Subcutaneous abdominal adipose tissue (tissue), 5 donors: ENCODE measurements around the gene ZNF830.
A peak's percentile ranks its signal among the peaks of the same experiment; 100 is the strongest.

ENCODE experiments used
- H3K27ac ChIP-seq: one replicate; pipeline ENCODE4 v1.7.0; 2013; ENCODE audit warnings: low read depth, mild to moderate bottlenecking, inconsistent platforms, low read length, moderate library complexity
- H3K27me3 ChIP-seq, 5 donors: one replicate each; pipeline ENCODE4 v1.7.0; 2013; ENCODE audit warnings: low read length in 5 of 5, inconsistent platforms in 1 of 5; ENCODE audit not compliant: control insufficient read depth in 5 of 5, insufficient read depth in 4 of 5
- H3K36me3 ChIP-seq, 5 donors: one replicate each; pipeline ENCODE4 v1.7.0; 2013; ENCODE audit warnings: low read length in 5 of 5; ENCODE audit not compliant: control insufficient read depth in 5 of 5, insufficient read depth in 5 of 5
- H3K4me1 ChIP-seq, 5 donors: one replicate each; pipeline ENCODE4 v1.7.0; 2013; ENCODE audit warnings: low read length in 5 of 5, mild to moderate bottlenecking in 3 of 5, moderate library complexity in 1 of 5; ENCODE audit not compliant: control insufficient read depth in 5 of 5, insufficient read depth in 5 of 5
- H3K4me3 ChIP-seq, 5 donors: one replicate each; pipeline ENCODE4 v1.7.0; 2013; ENCODE audit warnings: low read length in 5 of 5, low read depth in 1 of 5
- H3K9ac ChIP-seq, 5 donors: one replicate each; pipeline ENCODE4 v1.7.0; 2013; ENCODE audit warnings: low read length in 5 of 5, mild to moderate bottlenecking in 4 of 5, moderate library complexity in 3 of 5
- H3K9me3 ChIP-seq, 5 donors: one replicate each; pipeline ENCODE4 v1.7.0; 2013; ENCODE audit warnings: low read length in 5 of 5; ENCODE audit not compliant: control insufficient read depth in 5 of 5
- donor health status: healthy.
- donor health status: healthy.
- donor health status: healthy.
- donor health status: healthy.
- donor health status: healthy.

ZNF830 gene

DNA sequence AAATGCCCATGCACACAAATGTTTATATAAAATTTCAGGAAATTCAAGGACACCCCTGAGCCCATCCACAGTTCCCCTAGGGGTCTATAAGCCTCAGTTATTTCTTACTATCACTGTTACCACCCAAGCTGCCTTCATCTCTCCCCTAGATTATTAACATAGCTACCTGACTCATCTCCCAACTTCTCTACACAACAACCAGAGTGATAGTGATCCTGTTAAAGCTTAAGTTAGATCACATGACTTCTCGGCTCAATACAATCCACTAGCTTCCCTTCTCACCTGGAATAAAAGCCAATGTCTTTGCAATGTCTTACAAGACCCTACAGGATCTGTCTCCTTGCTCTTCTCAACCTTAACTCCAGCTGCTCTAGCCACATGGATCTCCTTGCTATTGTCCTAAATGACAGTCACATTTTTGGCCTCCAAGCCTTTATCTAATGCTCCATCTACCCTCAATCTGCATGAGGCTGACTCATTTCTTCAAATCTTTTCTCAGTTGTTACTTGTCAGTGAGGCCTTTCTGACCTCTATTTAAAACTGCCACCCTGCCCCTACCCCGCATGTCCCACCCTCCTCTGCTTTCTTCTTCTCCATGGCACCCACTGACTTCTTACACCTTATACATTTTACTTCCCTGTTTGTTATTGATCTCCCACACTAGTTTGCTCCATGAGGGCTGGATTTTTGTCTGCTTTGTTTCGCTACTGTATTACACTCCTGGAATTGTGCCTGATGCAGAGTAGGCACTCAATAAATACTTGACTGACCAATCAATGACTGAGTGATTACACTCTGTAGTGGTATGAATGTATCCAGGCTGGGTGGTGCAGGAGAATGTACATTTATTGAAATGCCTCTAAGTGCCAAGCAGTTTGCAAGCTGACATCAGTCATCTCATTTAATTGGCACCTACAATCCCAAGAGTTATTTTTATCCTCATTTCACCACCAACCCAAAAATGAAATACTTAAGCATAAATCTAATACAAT is 13.8 kb downstream of the ZNF830 start:
- no peak overlapping the region for H3K9ac ChIP-seq
- H3K4me3 ChIP-seq, result no peak overlapping the region
- H3K9me3 ChIP-seq, result no peaks in the 10 kb centered on the region
- H3K4me1 ChIP-seq, result peaks cover 4 to 9% (median 7%) of the 10 kb centered on the region in 5 donors
- no peak overlapping the region for H3K27ac ChIP-seq
- no peaks in the 10 kb centered on the region for H3K27me3 ChIP-seq
- H3K36me3 ChIP-seq, result no peaks in the 10 kb centered on the region

DNA sequence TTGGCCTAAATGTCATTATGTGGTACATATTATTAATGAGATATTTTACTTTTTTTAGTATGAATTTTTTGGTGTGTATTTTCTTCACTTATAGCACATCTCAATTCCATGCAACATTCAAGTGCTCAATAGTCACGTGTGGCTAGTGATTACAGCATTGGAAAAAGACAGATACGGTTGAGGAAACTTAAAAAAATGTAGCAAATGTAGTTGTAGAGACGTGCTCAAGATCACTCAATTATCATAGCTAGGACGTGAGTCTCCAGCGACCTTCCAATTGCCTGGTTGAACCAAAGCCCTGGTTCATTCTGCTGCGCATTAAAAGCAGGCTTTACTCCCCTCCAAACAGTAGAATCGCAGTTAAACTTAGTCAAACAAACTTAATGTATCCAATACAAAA is 17.8 kb downstream of the ZNF830 start:
- Histone ChIP-seq H3K27ac (no peak overlapping the region), H3K27me3 (no peaks in the 10 kb centered on the region), H3K36me3 (peaks cover 0 to 6% (median 0%) of the 10 kb centered on the region in 5 donors), H3K4me3 (no peak overlapping the region), H3K9me3 (no peaks in the 10 kb centered on the region), H3K4me1 (peaks cover 4 to 20% (median 17%) of the 10 kb centered on the region in 5 donors), H3K9ac (no peak overlapping the region)

DNA sequence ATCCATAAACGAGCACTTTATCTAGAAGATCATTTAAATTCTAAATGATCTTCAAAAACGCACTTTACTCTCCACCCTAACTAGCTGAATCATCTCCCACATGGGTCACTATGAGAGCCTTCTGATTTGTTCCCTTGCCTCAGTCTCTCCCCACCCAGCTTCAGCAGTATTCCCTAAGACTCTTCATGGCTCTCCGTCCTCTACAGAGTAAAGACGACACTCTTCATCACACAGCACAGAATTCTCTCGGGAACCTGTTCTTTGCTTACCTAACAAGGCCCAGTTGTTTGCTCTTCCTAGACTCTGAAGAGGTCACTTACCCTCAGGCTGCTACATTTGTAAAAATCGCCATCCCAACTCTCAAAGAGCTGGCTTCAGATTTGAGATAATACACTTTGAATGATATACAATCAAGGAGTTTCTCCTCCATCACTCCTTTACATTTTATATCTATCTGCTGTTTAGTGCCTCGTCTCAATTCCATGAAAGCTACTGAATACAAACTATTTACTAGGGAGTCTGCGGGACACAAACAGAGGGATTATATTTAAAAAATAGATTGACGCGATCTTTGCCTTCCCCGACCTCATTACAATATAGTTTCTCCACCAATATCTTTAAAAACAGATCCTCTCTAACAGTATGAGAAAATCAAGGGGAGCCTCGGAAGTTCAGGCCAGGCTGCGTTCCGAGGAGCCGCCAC is 18.5 kb downstream of the ZNF830 start:
- peak overlapping the region; percentile 98 for H3K27ac ChIP-seq
- peaks cover 4 to 20% (median 17%) of the 10 kb centered on the region in 5 donors for H3K4me1 ChIP-seq
- no peaks in the 10 kb centered on the region for H3K27me3 ChIP-seq
- H3K4me3 ChIP-seq, result peak overlapping the region; percentile 56 to 82 (median 77)
- no peaks in the 10 kb centered on the region for H3K9me3 ChIP-seq
- H3K36me3 ChIP-seq, result peaks cover 0 to 6% (median 0%) of the 10 kb centered on the region in 5 donors
- H3K9ac ChIP-seq, result peak overlapping the region; percentile 64 to 99 (median 84)

DNA sequence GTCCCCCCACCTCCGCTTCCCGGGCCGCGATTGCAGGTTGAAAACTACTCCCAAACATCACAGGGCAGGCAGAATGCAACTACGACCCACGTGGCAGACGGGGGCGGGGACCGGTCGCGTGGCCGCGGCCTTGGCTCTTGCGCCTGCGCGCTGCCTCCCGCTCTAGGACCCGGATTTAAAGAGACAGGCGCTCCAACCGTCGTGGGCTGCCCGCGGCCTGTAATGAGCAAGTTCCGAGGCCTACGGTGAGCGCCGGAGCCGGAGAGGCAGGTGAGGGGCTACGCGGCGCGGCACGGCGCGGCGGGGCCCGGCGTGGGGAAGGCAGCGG is 19.0 kb downstream of the ZNF830 start, which contains the start of gene LIG3:
LIG3 (plus strand) TSS at position 160 of the 328 bp plus-strand sequence. CDS start 2,494 bp downstream, outside the sequence.
- Histone ChIP-seq H3K4me1 (peaks cover 4 to 20% (median 17%) of the 10 kb centered on the region in 5 donors), H3K4me3 (peak within 1 kb of the TSS; percentile 72 to 82 (median 77))

DNA sequence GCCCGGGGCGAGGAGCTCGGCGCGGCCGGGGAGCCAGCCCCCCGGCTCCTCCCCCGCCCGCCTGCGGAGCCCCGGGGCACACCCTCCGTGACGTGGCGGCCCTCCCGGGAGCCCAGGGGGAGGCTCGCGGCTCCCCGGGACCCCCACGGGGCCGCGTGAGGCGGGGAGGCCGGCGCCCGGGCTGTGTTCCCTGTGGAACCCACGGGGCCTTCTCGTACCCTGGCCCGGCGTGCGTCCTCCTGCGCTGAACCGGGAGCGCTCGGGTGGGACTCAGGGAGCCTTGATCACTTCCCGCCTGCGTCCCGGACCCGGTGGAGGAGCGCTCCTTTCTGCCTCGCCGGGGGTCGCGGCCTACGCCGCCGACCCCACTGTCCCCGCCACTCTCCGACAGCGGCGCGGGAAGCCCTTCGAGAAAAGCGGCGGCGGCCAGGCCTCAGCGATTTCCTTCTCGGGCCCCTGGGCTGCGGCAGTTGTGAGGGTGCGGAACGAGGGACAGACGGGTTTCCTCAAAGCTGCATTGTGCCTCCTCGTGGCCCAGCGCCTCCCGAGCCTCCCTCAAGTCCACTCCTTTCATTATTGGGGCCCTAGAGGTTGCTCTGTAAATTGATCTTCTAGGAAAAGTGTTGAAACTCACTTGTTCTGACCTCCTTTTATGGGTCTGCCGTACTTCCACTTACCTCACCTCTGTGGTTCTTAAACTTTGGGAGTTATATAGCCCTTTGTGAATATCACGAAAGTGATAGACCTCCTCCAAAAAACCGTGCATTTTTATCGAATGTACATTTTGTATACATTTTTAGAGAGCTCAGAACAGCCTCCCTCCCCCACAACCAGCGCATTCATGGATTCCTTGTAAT is 19.6 kb downstream of the ZNF830 start:
- Histone ChIP-seq H3K4me3 (peak overlapping the region; percentile 72 to 82 (median 77)), H3K36me3 (peaks cover 0 to 6% (median 4%) of the 10 kb centered on the region in 5 donors), H3K27me3 (no peaks in the 10 kb centered on the region), H3K27ac (peak overlapping the region; percentile 98), H3K9me3 (no peaks in the 10 kb centered on the region), H3K9ac (peak overlapping the region; percentile 95 to 99 (median 97)), H3K4me1 (peaks cover 4 to 20% (median 17%) of the 10 kb centered on the region in 5 donors)

More for the DNA sequence above, 19.0 kb downstream of the ZNF830 start, which contains the start of gene LIG3:
- Histone ChIP-seq H3K27me3 (no peaks in the 10 kb centered on the region), H3K9me3 (no peaks in the 10 kb centered on the region), H3K9ac (peak within 1 kb of the TSS; percentile 95 to 99 (median 97)), H3K27ac (peak within 1 kb of the TSS; percentile 98), H3K36me3 (peaks cover 0 to 6% (median 0%) of the 10 kb centered on the region in 5 donors)

DNA sequence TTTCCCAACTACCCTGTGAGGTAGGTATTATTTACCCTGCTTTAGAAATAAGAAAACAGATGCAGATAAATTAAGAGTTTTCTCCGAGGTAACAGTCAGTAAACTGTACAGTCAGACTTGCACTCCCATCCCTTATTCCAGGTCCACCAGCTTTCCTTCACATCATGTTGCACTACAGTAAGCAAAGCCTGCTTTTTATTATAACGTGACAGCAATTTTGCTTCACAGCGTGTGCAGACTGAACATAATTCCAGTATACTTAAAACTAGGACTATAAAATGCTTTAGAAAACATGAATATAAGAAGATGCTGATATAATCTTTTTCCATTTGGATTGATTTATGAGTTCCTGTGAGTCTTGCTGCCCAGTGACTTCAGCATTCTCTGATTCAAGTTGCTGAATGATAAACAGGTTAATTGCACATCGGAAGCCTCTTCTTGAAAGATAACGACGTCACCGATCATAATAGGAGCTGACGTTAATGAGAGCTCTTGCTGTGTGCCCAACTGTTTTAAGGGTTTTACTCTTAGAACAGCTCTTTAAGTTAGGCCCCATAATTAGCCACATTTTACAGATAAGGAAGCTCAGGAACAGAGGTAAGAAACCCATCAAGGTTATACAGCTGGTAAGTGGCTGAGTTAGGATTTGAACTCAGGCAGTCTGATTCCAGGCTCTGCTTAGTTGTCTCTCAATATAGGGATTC is 20.4 kb downstream of the ZNF830 start:
- H3K4me3 ChIP-seq, result peak overlapping the region; percentile 72 to 82 (median 77)
- no peaks in the 10 kb centered on the region for H3K9me3 ChIP-seq
- peak overlapping the region; percentile 98 for H3K27ac ChIP-seq
- peaks cover 4 to 20% (median 17%) of the 10 kb centered on the region in 5 donors for H3K4me1 ChIP-seq
- H3K27me3 ChIP-seq, result no peaks in the 10 kb centered on the region
- H3K36me3 ChIP-seq, result peaks cover 2 to 9% (median 6%) of the 10 kb centered on the region in 5 donors
- peak overlapping the region; percentile 95 to 99 (median 97) for H3K9ac ChIP-seq

DNA sequence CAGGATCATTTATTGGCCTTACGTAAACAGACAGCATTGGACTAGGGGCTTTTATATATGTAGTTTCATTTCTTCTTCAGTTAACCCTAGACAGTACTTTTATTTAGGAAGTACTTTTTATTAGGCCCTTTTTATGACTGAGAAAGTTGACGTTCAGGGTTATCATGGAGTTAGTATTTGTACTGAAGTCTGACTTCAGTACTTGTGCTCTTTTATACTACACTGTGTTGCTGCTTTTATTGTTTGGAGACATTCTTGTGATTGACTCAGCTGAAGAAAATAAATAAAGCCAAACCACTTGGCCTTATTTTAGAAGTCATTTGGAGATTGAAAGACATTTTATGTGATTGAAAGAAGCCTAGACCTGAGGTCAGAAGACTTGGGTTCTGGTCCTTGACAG is 25.9 kb downstream of the ZNF830 start:
- Histone ChIP-seq H3K27ac (no peak overlapping the region), H3K4me3 (no peak overlapping the region), H3K27me3 (no peaks in the 10 kb centered on the region), H3K9me3 (no peaks in the 10 kb centered on the region), H3K36me3 (peaks cover 19 to 47% (median 41%) of the 10 kb centered on the region in 5 donors), H3K4me1 (no peaks in the 10 kb centered on the region), H3K9ac (peak overlapping the region in 1 of 5 donors; percentile 13)

DNA sequence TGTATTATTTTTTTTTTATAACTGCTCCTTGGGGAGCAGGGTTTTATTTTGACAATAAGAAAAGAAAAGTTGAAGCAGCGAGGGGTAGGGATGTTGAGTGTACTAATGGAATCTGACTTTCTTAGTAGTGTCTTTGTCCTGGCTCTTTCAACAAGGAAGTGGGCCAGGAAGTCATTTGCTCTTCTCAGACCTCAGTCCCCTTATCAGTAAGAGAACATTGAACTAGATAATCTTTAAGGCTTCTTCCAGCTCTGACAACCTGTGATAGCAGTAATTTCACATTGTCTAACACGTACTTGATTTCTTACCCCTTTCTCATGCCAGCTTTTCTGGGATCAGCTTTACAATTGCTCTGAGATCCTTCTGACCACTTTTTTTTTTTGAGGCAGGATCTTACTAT is 27.3 kb downstream of the ZNF830 start:
- H3K9ac ChIP-seq, result no peak overlapping the region
- H3K36me3 ChIP-seq, result peaks cover 19 to 55% (median 53%) of the 10 kb centered on the region in 5 donors
- H3K4me1 ChIP-seq, result no peaks in the 10 kb centered on the region
- no peak overlapping the region for H3K27ac ChIP-seq
- no peaks in the 10 kb centered on the region for H3K27me3 ChIP-seq
- no peak overlapping the region for H3K4me3 ChIP-seq
- no peaks in the 10 kb centered on the region for H3K9me3 ChIP-seq

DNA sequence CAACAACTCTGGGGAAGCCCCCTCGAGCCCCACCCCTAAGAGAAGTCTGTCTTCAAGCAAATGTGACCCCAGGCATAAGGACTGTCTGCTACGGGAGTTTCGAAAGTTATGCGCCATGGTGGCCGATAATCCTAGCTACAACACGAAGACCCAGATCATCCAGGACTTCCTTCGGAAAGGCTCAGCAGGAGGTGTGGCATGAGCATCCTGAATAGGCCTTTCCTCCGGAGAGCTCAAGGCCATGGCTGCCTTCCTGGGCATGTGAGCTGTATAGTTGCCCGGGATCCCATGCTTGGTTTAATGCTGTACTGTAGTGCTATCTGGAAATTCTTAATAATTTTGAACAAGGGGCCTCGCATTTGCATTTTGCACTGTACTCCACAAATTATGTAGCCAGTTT is 28.1 kb downstream of the ZNF830 start:
- no peaks in the 10 kb centered on the region for H3K4me1 ChIP-seq
- no peak overlapping the region for H3K4me3 ChIP-seq
- H3K36me3 ChIP-seq, result peaks cover 19 to 64% (median 61%) of the 10 kb centered on the region in 5 donors
- H3K27me3 ChIP-seq, result no peaks in the 10 kb centered on the region
- no peaks in the 10 kb centered on the region for H3K9me3 ChIP-seq
- no peak overlapping the region for H3K9ac ChIP-seq
- no peak overlapping the region for H3K27ac ChIP-seq
